Karpas-422 (cell line): ENCODE data around the gene OSBPL1A. TPM values are rescaled to one million over a fixed set of nuclear protein-coding genes. Genes with fewer than 3 reads are reported as not detected.

Experiments used
- DNase-seq: peaks from one replicate; pipeline ENCODE4 v3.0.0-alpha.2; 2015
- H2AFZ ChIP-seq: fragments of 200-600 bp; sonication (generic); 2 replicates; pipeline ENCODE4 v1.6.1; 2014; ENCODE audit warnings: antibody characterized with exemption, low read length, mixed read lengths
- H3K27ac ChIP-seq: fragments of 200-600 bp; sonication (generic); 2 replicates; pipeline ENCODE4 v1.5.1; 2014; ENCODE audit warnings: mild to moderate bottlenecking, low read length, moderate library complexity
- H3K27me3 ChIP-seq: fragments of 200-600 bp; sonication (generic); 2 replicates; pipeline ENCODE4 v1.6.1; 2014; ENCODE audit warnings: low read length, mixed read lengths
- H3K36me3 ChIP-seq: fragments of 200-600 bp; sonication (generic); 2 replicates; pipeline ENCODE4 v1.6.1; 2014; ENCODE audit warnings: low read length, mixed read lengths; ENCODE audit not compliant: insufficient read depth
- H3K4me1 ChIP-seq: fragments of 200-600 bp; sonication (generic); 2 replicates; pipeline ENCODE4 v1.6.1; 2014; ENCODE audit warnings: mild to moderate bottlenecking, low read length, mixed read lengths
- H3K4me2 ChIP-seq: fragments of 200-600 bp; sonication (generic); 2 replicates; pipeline ENCODE4 v1.6.1; 2014; ENCODE audit warnings: low read length, low read depth, mild to moderate bottlenecking; ENCODE audit not compliant: poor library complexity, severe bottlenecking
- H3K4me3 ChIP-seq: fragments of 200-600 bp; sonication (generic); 2 replicates; pipeline ENCODE4 v1.5.1; 2014; ENCODE audit warnings: mild to moderate bottlenecking, antibody characterized with exemption, low read length, mixed read lengths
- H3K79me2 ChIP-seq: fragments of 200-600 bp; sonication (generic); 2 replicates; pipeline ENCODE4 v1.6.1; 2014; ENCODE audit warnings: mild to moderate bottlenecking, low read length, mixed read lengths
- H3K9ac ChIP-seq: fragments of 200-600 bp; sonication (generic); 2 replicates; pipeline ENCODE4 v1.6.0; 2014; ENCODE audit warnings: low read length
- H3K9me2 ChIP-seq: fragments of 200-600 bp; sonication (generic), shearing (Covaris generic); replicated peaks from 2 replicates; pipeline ENCODE4 v1.6.0; 2014; ENCODE audit warnings: mild to moderate bottlenecking, low read length, moderate library complexity; ENCODE audit not compliant: insufficient read depth
- H3K9me3 ChIP-seq: fragments of 300-700, 200-600 bp; sonication (generic); 2 replicates; pipeline ENCODE4 v1.6.1; 2014; ENCODE audit warnings: low read length, mixed read lengths
- H4K20me1 ChIP-seq: fragments of 200-600 bp; sonication (generic); 2 replicates; pipeline ENCODE4 v1.6.1; 2014; ENCODE audit warnings: mild to moderate bottlenecking, antibody characterized with exemption, low read length, low read depth; ENCODE audit not compliant: insufficient read depth
- total RNA-seq: library from RNA; depleted of rRNA; stranded (reverse); fragments of >200 nt; shearing (Covaris generic); gene quantifications from 2 replicates; pipeline ENCODE4 v1.2.3, GENCODE V29; 2014; ENCODE audit warnings: low replicate concordance

The OSBPL1A gene
- total RNA-seq, 1 experiment from 2014 or later: not detected

DNA sequence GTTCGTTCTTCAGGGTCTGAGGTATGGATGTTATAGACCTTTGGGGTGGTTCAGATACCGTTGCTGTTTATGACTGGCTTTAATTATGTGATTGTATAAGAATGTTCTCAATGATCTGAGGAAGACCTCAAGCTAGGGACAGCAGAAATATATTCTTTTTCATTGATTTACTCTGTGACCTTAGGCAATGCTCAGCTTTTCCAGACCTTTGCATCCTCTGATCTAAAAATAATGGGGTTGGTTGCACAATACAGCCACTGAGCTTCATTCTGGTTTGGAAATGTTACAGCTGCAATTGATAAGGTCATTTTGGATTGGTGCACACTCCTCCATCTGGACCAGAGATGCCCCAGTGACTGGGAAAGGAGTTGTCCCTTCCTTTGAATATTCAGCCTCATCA lies 276.0 kb downstream of the OSBPL1A start:
- Histone ChIP-seq H2AFZ (no peak overlapping the region), H3K36me3 (no peaks in the 10 kb centered on the region), H3K27ac (no peak overlapping the region), H3K27me3 (no peaks in the 10 kb centered on the region), H3K4me3 (no peak overlapping the region), H3K4me2 (no peak overlapping the region), H3K4me1 (no peaks in the 10 kb centered on the region), H3K9ac (no peak overlapping the region), H3K79me2 (no peaks in the 10 kb centered on the region), H3K9me2 (no peaks in the 10 kb centered on the region), H3K9me3 (no peaks in the 10 kb centered on the region), H4K20me1 (no peaks in the 10 kb centered on the region)
- no peak for DNase-seq

DNA sequence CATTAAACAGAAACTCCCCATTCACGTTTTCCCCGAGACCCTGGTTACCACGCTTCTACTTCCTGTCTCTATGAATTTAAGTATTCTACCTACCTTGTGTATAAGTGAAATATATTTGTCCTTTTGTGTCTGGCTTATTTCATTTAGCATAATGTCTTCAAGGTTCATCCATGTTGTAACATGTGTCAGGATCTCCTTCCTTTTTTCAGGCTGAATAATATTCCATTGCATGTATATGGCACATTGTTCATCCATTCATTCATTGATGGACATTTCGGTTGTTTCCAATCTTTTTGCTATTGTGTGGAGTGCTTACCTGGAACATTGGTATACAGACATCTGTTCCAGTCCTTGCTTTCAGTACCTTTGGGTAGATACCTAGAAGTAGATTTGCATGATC lies 276.9 kb downstream of the OSBPL1A start:
- no peak overlapping the region for H3K9ac ChIP-seq
- H3K27ac ChIP-seq: no peak overlapping the region
- no peaks in the 10 kb centered on the region for H3K27me3 ChIP-seq
- no peaks in the 10 kb centered on the region for H3K9me3 ChIP-seq
- H3K79me2 ChIP-seq: no peaks in the 10 kb centered on the region
- no peak overlapping the region for H3K4me3 ChIP-seq
- no peaks in the 10 kb centered on the region for H3K36me3 ChIP-seq
- H4K20me1 ChIP-seq: no peaks in the 10 kb centered on the region
- H3K4me2 ChIP-seq: no peak overlapping the region
- no peak for DNase-seq
- H3K4me1 ChIP-seq: no peaks in the 10 kb centered on the region
- H3K9me2 ChIP-seq: no peaks in the 10 kb centered on the region
- H2AFZ ChIP-seq: no peak overlapping the region

GRCh38 chr18:24118750-24119577 lies 278.7 kb downstream of the OSBPL1A start:
- H4K20me1 ChIP-seq: no peaks in the 10 kb centered on the region
- no peak overlapping the region for H3K4me3 ChIP-seq
- no peak overlapping the region for H3K27ac ChIP-seq
- DNase-seq: peak; percentile 88
- no peaks in the 10 kb centered on the region for H3K79me2 ChIP-seq
- H3K9me2 ChIP-seq: no peaks in the 10 kb centered on the region
- H3K36me3 ChIP-seq: no peaks in the 10 kb centered on the region
- no peaks in the 10 kb centered on the region for H3K9me3 ChIP-seq
- no peak overlapping the region for H2AFZ ChIP-seq
- no peak overlapping the region for H3K4me2 ChIP-seq
- H3K9ac ChIP-seq: no peak overlapping the region
- H3K4me1 ChIP-seq: no peaks in the 10 kb centered on the region
- H3K27me3 ChIP-seq: no peaks in the 10 kb centered on the region

DNA sequence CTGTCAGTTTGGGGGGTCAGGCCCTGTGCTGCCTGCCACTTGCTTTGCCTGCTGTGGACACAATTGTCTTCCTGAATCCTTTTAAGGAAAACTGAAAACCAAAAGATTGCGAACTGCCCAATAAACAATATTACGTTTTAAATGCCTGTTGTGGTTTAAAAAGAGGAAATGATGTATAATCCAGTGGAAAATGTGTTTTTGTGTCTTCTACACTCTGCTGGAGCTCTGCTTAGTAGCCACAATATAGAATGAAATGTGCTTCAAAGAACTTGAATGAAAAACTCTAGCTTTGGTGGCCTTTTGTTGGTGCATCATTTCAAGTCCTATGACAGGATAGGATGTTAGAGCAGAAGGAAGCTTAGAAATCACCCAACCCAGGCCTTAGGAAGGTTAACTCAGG lies 282.0 kb downstream of the OSBPL1A start:
- Histone ChIP-seq H3K9me3 (no peaks in the 10 kb centered on the region), H3K4me1 (no peaks in the 10 kb centered on the region), H3K4me2 (no peak overlapping the region), H3K36me3 (no peaks in the 10 kb centered on the region), H3K4me3 (no peak overlapping the region), H3K9me2 (no peaks in the 10 kb centered on the region), H2AFZ (no peak overlapping the region), H4K20me1 (no peaks in the 10 kb centered on the region), H3K9ac (no peak overlapping the region), H3K79me2 (no peaks in the 10 kb centered on the region), H3K27ac (no peak overlapping the region), H3K27me3 (no peaks in the 10 kb centered on the region)
- no peak for DNase-seq

DNA sequence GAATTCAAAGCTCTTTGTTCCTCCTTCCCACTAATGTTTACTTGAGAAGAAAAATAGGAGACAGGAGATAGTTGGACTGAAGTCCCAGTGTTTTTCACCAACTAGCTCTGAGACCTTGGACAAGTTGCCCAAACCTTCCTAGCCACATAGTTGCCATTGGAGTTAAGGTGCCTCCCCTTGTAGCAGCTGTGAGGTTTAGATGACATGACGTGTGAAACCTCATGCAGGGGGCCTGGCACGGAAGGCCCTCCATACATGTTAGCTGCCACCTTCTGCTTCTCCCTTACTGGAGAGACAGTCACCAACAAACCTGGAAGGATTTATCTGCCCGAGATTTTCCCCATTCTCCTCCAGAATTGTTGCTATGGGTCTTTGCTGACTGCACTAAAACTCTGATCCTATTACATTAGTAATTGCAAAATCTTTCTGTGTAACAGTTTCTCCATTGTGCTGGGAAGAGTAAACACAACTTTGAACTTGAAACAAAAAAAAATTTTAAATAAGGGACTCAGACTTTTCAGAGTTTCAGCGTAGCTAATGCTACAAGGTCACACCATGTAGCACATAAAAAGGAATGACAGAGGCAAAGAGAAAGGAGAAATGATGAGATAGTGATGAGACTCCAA lies 282.6 kb downstream of the OSBPL1A start:
- Histone ChIP-seq H3K9me3 (no peaks in the 10 kb centered on the region), H3K9ac (no peak overlapping the region), H3K36me3 (no peaks in the 10 kb centered on the region), H4K20me1 (no peaks in the 10 kb centered on the region), H3K27ac (no peak overlapping the region), H3K27me3 (no peaks in the 10 kb centered on the region), H2AFZ (no peak overlapping the region), H3K4me1 (no peaks in the 10 kb centered on the region), H3K4me3 (no peak overlapping the region), H3K4me2 (no peak overlapping the region), H3K79me2 (no peaks in the 10 kb centered on the region), H3K9me2 (no peaks in the 10 kb centered on the region)
- no peak for DNase-seq

DNA sequence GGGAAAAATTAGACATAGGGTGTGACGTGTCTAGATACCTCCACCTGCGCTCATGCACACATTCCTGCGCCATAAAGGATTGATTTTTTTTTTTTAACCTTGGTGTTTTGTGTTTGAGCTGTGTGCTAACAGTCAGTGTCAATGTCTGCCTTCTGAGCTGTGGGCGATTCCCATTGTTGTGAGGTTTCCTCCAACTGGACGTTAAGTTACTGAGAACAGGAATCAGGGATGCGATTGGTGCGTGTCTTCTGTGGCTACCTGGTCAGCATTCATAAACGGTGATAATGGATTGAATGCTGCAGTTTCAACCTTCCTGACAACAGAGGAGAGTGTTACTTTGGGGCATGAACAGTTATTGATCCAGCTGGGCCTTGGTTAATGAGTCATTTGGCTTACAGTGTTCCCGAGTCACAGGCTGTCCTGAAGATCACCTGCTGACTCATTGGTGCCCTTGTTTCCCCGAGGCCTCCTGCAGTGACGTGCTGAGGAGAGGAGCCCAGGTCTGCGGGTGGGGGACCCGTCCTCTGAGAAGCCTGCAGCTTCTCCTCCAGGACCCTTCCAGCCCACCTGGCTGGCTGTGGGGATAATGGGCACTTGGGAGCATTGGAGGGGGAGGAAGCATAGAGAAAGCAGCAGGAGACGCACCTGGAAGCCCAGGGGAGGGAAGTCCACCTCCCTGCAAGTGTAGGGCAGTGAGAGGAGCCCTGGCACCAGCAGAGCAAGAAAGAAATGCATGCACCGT lies 284.6 kb downstream of the OSBPL1A start:
- no peak overlapping the region for H3K4me3 ChIP-seq
- H3K27ac ChIP-seq: no peak overlapping the region
- no peaks in the 10 kb centered on the region for H3K27me3 ChIP-seq
- no peaks in the 10 kb centered on the region for H4K20me1 ChIP-seq
- no peak overlapping the region for H3K9ac ChIP-seq
- H3K9me3 ChIP-seq: no peaks in the 10 kb centered on the region
- no peak overlapping the region for H2AFZ ChIP-seq
- no peak overlapping the region for H3K4me2 ChIP-seq
- H3K36me3 ChIP-seq: no peaks in the 10 kb centered on the region
- no peaks in the 10 kb centered on the region for H3K9me2 ChIP-seq
- no peak for DNase-seq
- H3K4me1 ChIP-seq: no peaks in the 10 kb centered on the region
- H3K79me2 ChIP-seq: no peaks in the 10 kb centered on the region

DNA sequence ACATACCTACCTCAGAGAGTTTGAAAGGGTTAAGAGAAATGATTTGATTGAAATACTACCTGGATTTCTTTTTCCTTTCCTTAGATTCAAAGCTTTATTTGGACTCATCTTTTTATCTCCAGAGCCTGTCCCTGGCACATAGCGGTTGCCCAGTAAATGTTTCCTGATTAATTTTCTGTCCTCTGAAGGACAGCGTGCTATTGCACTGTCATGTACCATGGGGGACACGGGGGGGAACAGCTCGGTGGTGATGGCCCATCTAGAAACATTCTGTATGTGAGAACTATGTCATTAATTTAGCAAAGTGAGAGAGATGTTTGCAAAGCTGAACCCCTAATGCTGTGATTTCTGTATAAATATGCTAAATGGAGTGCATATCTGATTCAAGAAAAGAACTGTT lies 285.2 kb downstream of the OSBPL1A start:
- no peak for DNase-seq
- Histone ChIP-seq H2AFZ (no peak overlapping the region), H4K20me1 (no peaks in the 10 kb centered on the region), H3K79me2 (no peaks in the 10 kb centered on the region), H3K4me1 (no peaks in the 10 kb centered on the region), H3K9ac (no peak overlapping the region), H3K27me3 (no peaks in the 10 kb centered on the region), H3K9me2 (no peaks in the 10 kb centered on the region), H3K27ac (no peak overlapping the region), H3K4me3 (no peak overlapping the region), H3K4me2 (no peak overlapping the region), H3K9me3 (no peaks in the 10 kb centered on the region), H3K36me3 (no peaks in the 10 kb centered on the region)
